Activated T-helper 9 cell treated with anti-CD3 and anti-CD28 coated beads, Interleukin-2, amount 50 U/mL, for 16 hours (primary cell): Measurements from ENCODE around the gene SHC3.

Source experiments
- DNase-seq: peaks from one replicate; pipeline ENCODE4 v3.0.0-alpha.2; 2020; ENCODE audit warnings: low read depth

The SHC3 gene

DNA sequence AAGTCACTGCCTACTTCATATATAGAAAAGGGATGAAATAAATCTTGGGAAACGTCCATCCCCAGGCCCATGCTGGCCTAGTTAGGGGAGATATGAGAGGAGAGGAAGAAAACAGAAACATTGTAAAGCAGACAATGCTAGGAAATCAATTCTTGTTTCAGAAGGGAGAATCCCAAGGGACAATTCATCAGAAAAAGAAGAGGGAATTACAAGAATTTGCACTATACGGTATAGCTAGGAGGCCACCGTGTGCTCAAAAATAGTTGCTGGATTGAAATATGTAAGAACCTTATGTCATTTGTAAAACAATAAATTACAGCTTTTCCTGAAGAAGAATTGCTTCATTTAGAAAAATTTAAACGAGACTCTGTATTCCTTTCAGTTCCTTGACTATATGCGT is 8.3 kb upstream of the SHC3 start:
- no peak for DNase-seq

DNA sequence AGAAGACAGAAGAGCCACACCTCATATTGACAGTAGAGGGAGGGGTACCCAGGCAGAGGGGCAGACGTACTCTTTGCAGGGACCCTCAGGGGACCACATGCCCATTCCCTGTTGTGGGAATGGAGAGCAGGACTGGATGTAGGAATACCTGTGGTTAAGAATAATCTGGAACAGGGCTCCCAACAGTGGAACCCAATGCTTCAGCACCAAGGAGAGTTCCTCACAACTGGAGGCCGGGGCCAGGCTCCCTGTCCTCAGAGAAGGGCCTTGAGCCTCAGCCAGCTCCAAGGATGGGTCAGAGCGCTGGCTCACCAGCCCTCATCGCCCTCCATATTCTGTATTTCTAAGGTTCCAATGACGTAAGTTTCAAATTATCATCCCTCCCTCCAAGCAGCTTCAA is 7.4 kb upstream of the SHC3 start:
- no peak for DNase-seq

DNA sequence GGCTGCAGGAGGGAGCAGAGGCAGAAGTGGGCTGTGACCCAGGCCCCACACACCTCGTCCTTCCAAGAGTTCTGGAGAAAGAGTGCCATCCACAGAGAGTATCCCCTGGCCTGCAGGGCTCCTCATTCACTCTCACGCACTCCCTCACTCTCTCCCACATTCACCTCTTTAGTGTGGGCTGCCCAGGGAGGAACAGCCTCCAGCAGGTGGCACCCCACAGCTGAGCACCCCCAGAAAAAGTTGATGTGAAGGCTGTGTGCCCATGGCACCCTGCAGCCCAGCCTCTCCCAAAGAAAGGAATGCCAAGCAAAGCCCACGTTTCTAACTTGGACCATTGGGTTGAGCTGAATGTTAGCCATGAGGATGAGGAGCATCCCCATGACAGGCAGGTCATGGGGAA is 4.5 kb upstream of the SHC3 start:
- no peak for DNase-seq

DNA sequence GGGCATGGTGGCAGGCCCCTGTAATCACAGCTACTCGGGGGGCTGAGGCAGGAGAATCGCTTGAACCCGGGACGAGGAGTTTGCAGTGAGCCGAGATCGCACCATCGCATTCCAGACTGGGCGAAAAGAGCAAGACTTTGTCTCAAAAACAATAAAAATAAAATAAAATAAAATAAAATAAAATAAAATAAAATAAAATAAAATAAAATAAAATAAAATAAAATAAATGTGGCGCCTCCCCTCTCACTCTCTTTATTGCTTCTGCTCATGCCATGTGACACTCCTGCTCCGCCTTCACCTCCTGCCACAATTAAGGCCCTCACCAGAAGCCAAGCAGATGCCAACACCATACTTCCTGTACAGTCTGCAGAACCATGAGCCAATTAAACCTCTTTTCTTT is 3.8 kb upstream of the SHC3 start:
- DNase-seq = no peak

DNA sequence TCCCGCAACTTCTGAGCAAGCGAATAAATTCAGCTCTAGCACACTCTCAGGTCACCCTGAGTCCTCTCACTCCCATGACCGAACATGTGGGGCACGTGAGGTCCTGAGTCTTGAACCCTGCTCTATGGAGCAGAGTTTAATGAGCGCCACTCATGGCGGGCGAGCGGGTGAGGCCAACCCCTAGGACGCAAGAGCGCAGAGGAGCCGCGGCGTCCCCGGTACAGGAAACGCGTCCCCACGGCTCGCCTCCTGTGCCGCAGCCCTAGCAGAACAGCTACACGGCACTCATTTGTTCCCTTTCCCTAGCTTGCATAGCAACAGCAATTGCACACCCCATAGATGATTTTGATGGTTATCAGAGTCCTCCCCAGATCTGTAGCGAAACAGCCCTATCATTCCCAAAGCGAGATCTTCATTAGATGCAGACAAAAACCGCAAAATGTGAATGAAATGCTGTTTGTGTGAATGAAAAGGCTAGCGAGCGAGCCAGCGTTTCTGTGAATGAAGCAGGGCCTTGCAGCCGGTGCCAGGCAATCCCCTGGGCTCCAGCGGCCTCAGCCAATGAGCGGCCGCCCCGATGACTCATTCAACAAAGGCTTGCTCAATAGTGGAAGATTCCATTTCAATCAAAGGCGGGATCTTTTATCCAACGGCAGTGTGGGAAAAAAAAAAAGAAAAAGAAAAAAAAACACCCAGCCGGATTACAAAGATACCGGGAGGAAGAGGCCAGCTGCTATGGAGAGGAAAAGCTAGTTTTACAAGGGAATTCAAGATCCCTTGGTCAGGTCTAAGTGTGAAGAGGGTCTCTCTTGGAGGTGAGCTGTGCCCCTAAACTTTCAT is 1.5 kb upstream of the SHC3 start:
- no peak for DNase-seq

DNA sequence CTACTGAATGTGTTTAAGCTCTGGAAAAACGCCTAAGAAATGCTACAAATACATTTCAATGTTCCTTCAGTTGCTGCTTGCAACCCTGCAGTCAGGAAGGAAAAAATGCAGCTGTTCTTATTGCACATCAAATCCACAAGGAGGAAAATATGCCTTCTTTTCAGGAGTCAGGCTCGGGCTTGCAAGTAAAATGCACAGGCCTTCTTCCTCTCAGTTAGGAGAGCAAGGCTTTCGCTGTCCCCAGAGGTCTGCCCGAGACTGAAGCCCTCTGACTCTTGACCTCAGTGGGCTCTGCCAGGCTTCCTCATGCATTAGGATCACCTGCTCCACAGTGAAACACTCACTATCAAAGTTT is 899 bp upstream of the SHC3 start:
- no peak for DNase-seq

DNA sequence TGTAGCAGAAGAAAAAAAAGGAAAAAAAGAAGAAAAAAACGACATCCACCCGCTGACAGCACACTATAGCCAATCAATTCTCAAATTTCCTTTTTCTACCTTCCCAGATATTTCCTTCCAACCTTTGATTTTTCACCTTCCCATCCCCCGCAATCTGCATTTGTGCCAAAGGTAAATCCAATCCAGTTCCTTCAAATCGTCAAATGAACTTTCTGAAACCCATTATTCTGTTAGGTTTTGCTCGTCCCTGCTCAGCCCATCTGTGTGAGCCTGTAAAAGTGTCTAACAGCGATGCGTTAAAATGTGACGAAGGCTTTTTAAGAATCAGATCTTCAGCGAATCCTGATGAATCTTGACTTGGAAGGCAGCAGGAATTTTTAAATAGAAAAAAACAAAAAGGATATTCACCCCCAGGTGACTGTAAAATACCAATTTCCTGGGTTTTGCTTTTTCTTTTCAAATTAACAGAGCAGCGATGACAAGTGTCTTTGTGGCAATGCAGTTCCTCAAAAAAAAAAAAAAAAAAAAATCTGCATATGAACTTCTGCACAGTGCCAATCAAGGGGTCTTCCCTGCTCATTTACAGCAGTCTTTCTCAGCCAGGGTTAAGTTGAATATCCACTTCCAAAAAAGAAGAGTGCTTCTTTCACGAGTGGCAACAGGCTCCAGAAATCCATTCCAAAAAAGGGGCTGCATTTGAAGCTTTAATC is 367 bp upstream of the SHC3 start:
- no peak for DNase-seq

DNA sequence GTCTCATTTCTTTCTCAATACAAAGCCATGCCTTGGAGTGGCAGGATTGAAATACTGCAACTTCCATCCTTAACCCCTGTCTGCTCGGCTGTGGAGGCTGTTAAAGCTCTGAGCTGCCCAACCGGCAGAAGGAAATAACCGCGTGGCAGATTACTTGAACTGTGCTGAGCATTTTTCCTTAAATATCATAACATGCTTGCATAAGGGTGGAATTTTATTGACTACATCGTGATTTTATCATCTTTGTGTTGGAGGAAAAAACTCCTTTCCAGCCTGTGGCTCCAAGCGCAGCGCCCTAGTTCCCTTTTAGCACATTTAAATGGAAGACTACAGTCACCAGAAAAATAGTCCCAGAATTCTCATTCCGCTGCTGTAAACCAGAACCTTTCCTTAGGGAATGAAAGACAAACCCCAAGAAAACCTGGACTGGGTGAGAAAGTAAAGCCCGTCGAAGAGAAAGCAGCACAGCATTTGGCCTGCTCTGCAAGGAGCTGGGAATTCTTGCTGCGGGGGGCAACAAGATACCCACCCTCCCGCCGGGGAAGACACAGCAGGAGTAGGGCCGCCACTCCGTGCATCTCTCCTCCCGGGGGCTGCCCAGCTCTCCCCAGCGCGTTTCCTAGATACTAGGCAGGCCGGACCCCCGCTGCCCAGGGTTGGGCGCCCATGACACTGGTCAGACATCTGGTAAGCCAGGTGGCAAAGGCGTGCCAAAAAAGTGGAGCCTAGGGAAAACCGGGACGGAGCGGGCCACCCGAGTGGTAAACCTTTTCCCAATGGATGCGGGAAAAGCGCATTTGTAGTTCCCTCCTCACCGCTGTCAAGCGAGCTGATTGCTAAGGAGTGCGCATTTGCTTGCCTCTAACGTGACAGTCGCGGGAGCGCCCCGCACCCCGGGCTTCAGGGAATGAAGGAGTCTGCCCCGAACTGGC is 1.3 kb downstream of the SHC3 start:
- DNase-seq = no peak

DNA sequence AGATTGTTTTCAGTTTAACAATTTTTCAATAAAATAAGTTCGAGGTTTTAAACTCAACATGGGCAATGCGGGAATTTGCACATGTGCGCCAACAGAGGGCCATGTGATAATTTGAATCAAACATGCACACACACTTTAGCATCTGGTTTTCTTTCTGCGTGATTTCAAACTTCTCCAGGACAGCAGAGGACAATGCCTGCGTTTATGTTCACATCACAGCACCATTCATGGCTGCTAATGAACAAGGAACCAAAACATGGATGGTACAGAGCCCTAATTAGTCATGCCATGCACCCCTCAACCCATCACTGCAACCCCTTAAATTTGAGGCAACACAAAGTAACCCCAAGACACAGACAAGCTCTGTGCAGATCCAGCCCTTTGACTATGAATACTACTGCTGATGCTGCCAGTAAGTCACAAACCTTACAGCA is 2.8 kb downstream of the SHC3 start:
- no peak for DNase-seq

DNA sequence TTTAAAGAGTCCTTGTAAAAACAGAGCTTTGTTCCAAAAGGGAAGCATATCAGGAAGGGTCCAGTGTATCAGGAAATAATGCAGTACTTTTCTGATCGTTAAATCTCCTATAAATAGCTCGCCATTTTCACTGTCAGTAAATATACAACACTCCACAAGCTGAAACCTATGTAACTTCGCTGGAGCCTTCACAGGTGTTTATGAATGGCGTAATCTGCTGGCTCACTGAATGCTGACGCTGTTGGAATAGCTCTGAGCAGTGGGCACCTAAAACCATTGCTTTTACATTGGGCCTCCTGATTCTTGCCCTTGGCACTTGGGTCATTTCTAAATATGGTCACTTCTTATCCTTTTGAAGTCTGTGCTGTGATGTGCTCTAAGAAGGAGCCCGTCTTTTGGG is 4.3 kb downstream of the SHC3 start:
- DNase-seq = no peak

DNA sequence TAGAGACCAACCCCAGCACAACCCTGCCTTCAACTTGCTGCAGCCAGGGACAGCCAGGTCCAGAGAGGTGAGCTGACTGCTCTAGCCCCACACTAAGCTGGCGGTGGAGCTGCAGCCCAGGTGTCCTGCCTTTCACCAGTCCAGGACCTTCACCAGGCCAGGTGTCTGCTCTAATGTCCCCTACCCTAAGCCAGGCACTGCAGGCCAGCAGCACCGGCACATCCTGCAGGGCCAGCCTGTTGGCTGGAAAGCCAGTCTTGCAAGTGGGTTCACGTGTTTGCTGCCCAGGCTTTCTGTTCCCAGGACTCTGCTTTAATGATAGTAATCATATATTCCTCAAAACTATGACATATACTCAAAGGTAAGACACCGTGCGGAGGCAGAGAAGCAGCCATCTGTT is 5.5 kb downstream of the SHC3 start:
- no peak for DNase-seq

DNA sequence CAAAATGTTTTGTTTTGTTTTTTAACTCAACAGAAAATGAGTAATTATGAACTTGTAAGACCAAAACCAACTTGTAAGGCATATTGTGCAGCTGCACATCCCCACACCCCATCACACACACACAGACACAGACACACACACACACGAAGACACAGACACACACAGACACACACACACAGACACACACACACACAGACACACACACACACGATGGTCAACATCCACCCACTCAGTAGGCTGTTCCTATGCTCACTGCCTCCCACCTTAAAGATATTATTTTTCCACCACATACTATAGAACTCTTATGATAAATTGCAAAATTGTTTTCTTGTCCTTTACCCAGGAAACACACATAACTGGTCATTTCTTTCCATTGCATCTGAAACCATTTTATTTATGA is 6.2 kb downstream of the SHC3 start:
- no peak for DNase-seq

DNA sequence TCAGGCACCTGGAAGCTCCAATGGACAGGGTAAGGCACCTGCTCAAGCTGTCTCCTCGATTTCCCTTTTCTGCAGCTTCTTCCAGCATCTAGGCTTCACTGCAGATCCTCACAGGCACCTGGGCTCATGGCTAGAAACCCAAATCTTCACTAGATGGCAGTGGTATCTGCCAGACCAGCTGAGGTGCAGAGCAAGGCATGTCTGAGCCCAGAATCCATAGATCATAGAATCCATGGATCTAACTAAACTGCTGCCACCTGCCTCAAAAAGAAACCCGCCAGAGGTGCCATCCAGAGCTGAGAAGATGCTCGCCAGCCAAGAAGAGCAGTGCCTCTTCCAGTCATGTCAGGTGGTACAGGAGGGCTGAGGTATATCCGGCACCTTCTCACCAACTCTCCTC is 6.9 kb downstream of the SHC3 start:
- no peak for DNase-seq

DNA sequence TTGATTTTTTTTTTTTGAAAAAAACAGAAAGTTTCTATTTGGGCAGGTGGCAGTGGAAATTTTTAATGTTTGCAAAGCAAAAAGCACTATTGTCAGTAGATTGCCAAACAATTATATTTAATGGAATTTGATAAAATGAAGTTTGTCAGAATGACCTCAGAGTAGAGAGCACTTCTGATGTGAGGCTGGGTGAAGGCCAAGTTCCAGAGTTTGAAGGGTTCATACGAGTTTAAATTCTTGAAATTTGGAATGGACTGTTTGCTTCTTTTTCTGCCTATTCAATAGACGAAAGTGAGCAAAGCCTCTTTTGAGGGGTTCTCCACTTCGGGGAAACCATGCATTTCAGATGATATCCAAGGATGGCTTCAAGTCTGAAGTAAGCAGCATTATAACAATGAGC is 7.4 kb downstream of the SHC3 start:
- DNase-seq = no peak

DNA sequence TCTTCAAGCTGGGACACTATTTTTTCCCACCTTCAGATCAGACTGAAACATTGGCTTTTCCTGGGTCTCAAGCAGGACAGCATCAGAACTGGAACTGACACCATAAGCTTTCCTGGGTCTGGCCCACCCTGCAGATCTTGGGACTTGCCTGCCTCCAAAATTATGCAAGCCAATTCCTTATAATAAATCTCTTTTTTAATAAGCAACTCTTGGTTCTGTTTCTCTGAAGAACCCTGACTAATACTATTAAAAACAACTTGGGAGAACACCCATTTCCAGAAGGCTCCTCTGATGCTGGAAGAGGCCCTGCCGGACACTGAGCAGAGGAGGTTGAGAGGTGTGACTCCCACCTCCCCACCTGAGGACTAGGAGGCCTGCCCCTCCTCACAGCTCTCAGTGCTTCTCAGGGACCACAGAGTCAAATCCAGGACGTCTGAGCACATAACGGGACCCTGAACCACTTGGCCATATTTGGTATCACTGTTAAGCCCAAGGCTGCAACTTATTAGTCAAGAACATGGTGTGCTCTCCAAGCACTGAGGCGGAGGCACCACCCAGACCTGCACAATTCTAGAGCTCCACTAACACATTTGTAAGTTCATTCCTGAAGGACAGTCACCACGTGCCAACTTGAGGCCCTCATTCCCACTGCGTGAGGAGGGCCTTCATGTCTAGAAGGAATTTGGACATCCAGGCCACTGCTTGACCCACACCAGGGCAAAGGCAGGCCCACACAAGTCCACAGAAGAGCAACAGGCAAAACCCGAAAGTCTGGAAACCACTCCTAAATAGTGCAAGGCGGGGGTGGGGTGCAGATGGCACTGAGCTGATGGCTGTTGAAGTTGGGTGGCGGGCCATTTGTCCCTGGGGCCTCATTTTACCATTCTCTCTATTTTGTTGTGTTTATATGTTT is 9.5 kb downstream of the SHC3 start:
- DNase-seq = no peak

DNA sequence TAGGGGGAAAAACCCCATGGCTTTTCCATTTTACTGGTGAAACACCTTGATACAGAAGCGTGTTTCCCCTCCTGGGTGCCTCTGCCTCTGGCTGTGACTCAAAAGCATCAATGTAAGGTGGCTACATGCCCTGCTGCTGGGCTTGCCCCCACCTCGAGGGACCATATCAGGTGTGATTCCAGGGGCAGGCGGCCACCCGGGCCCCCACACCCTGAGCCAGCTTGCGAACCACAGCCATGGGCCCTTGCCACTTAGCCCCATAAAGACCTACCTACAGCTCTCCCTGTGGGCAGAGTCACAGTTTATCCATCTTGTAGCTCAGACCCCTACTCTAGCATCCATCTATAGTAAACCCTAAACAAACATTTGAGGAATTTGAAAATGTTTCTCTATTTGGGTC is 10.8 kb downstream of the SHC3 start:
- no peak for DNase-seq

DNA sequence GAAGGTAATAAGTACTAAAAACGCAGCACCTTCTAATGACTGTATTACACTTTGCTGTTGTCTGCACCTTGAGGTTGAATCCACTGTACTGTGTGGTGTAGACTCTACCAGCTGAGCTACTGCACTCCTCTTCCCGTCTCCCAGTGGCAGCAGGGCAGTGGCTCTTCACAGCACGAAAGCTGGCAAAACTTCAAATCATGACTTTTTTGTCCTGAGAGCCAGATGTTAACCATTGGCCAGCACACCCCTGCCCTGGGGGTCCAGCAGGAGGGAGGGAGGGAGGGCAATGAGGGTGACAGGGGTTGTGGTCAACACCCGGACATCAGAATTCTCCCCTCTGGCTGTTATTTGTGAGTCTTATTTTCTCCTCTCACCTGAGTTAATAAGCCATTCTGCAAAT is 11.8 kb downstream of the SHC3 start:
- no peak for DNase-seq

DNA sequence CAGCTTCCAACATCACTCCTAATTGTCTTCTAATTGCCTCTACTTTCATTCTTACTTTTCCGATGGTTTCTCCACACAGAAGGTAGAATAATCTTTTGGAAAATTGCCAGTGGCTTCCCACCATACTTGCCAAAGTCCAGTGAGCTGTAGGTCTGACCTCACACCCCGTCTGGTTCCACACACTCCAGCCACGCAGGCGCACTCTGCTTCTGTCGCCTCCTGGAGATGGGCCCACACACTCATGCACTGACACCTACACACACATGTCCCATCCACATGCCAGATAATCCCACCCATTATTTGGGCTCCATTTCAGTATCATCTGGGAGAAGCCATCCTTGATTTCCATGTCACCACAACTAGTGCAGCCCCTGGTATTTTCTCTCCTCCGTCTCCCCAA is 12.7 kb downstream of the SHC3 start:
- no peak for DNase-seq

DNA sequence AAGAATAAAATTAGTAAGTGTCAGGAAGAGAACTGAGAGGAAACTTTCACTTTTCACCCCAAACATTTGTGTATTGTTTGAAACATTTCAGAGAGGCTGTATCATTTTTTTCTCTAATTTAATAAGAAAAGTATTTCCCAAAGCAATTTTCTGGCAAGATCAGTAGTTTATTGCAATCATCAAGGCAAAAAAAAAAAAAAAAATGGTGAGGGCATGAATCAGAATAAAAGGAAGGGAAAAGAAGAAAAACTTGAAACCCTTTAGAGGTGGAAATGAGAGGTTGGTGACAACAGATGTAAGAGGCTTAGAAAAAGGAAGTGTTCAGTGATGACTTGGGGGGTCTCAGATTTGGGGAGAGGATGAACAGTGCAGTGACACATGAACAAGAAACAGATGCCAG is 13.3 kb downstream of the SHC3 start:
- DNase-seq = no peak

DNA sequence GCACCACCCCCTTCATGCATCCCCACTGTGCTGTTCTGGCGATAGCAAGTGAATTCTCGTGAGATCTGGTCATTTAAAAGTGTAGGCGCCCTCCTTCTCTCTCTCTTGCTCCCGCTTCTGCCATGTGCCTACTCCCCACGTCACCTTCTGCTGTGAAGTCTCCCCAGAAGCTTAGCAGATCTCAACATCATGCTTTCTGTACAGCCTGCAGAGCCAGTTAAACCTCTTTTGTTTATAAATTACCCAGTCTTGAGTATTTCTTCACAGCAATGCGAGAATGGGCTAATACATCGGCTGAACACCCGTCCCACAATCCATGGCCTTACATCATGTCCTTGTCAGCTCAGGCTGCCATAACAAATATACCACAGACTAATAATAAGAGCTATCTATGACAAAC is 17.4 kb downstream of the SHC3 start:
- no peak for DNase-seq

DNA sequence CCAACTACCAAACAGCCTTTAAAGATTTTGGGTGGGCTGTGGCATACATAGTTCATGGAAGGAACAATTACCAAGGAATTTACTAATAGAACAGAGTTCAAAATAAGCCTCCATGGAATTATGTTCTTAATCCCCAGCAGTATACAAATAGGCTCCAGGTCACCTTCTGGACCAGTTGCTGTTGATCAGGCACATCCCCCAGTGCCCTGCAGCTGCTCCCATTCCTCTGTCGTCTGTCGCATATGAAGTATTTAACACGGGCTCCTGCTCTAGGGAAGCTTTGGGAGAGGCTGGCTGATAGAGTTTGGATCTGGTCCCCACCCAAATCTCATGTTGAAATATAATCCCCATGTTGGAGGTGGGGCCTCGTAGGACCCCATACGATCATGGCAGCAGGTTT is 17.8 kb downstream of the SHC3 start:
- DNase-seq = no peak
